RWPE2 (cell line): ENCODE data around the gene ATP5MC2.
"Not testable (repeated sequence)": the region's sequence is repeated elsewhere in the genome, so short reads cannot be mapped to it uniquely, and the experiment has no call there.

Experiments used
- ATAC-seq: fragments of 200-7000 bp; cut with Tn5 transposase; 3 replicates; pipeline ENCODE4 v1.9.1; 2021; ENCODE audit warnings: low read depth
- DNase-seq: peaks from one replicate; pipeline ENCODE4 v3.0.0-alpha.2; 2020; ENCODE audit warnings: low spot score
- H3K27ac ChIP-seq: fragments of 450-650 bp; 2 replicates; pipeline ENCODE4 v1.5.1; 2017; ENCODE audit warnings: mild to moderate bottlenecking; ENCODE audit not compliant: poor library complexity, severe bottlenecking
- H3K27me3 ChIP-seq: fragments of 250-450 bp; sonication (Bioruptor Pico); 2 replicates; pipeline ENCODE4 v1.5.1; 2021; ENCODE audit warnings: mild to moderate bottlenecking, moderate library complexity; ENCODE audit not compliant: insufficient read depth, poor library complexity, severe bottlenecking
- H3K36me3 ChIP-seq: fragments of 250-450 bp; sonication (Bioruptor Pico); 2 replicates; pipeline ENCODE4 v1.5.1; 2020; ENCODE audit warnings: low read depth, mild to moderate bottlenecking, moderate library complexity
- H3K4me1 ChIP-seq: fragments of 250-450 bp; sonication (Bioruptor Pico); 2 replicates; pipeline ENCODE4 v1.5.1; 2021; ENCODE audit warnings: mild to moderate bottlenecking, moderate library complexity; ENCODE audit not compliant: insufficient read depth, poor library complexity, severe bottlenecking
- H3K4me3 ChIP-seq: fragments of 250-450 bp; sonication (Bioruptor Pico); 2 replicates; pipeline ENCODE4 v1.5.1; 2021; ENCODE audit warnings: mild to moderate bottlenecking, moderate library complexity; ENCODE audit not compliant: severe bottlenecking
- H3K9me3 ChIP-seq: fragments of 250-450 bp; sonication (Bioruptor Pico); 2 replicates; pipeline ENCODE4 v1.5.1; 2021; ENCODE audit warnings: mild to moderate bottlenecking, moderate library complexity; ENCODE audit not compliant: severe bottlenecking
- CTCF ChIP-seq: fragments of 450-650 bp; IDR thresholded peaks from one replicate; pipeline ENCODE4 v1.5.1; 2017; ENCODE audit warnings: mild to moderate bottlenecking, moderate library complexity; ENCODE audit not compliant: poor library complexity, severe bottlenecking

ATP5MC2 gene

GRCh38 chr12:53675701-53676607 is at the start of gene ATP5MC2:
ATP5MC2 (minus strand) TSS chr12:53676083; CDS start chr12:53672614, 3,469 bp downstream.
- H3K4me3 ChIP-seq, result peak within 1 kb of the TSS; percentile 51
- no peaks in the 10 kb centered on the region for H3K9me3 ChIP-seq
- peak; percentile 98 for TF ChIP-seq CTCF
- H3K27me3 ChIP-seq, result no peaks in the 10 kb centered on the region
- DNase-seq, result peak; percentile 96
- peaks cover 41% of the 10 kb centered on the region for H3K36me3 ChIP-seq
- peaks cover 13% of the 10 kb centered on the region for H3K4me1 ChIP-seq
- ATAC-seq, result peak; percentile 89
- peak within 1 kb of the TSS; percentile 63 for H3K27ac ChIP-seq

- DNase-seq (no peak), ATAC-seq (no peak)
- no peaks in the 10 kb centered on the region for H3K9me3 ChIP-seq
- H3K4me1 ChIP-seq, result peaks cover 8% of the 10 kb centered on the region
- H3K27ac ChIP-seq, result no peak overlapping the region
- no peaks in the 10 kb centered on the region for H3K27me3 ChIP-seq
- H3K36me3 ChIP-seq, result 0 out of 2 replicates have a peak, but pooled peaks cover 5% of the 10 kb centered on the region
- no peak overlapping the region for H3K4me3 ChIP-seq
- TF ChIP-seq CTCF, result no peak
Observed at GRCh38 chr12:53722450-53723041, 46.7 kb upstream of the ATP5MC2 start.

- Histone ChIP-seq H3K27me3 (no peaks in the 10 kb centered on the region), H3K27ac (no peak overlapping the region), H3K4me3 (no peak overlapping the region), H3K4me1 (peaks cover 5% of the 10 kb centered on the region), H3K36me3 (0 out of 2 replicates have a peak, but pooled peaks cover 5% of the 10 kb centered on the region), H3K9me3 (no peaks in the 10 kb centered on the region)
- ATAC-seq, result no peak
- no peak for DNase-seq
- no peak for TF ChIP-seq CTCF
Observed at GRCh38 chr12:53720946-53721345, 45.1 kb upstream of the ATP5MC2 start.

GRCh38 chr12:53719649-53720048 is 43.8 kb upstream of the ATP5MC2 start:
- DNase-seq (no peak), ATAC-seq (no peak)
- TF ChIP-seq CTCF, result no peak
- H3K4me3 ChIP-seq, result no peak overlapping the region
- 0 out of 2 replicates have a peak, but pooled peaks cover 2% of the 10 kb centered on the region for H3K36me3 ChIP-seq
- no peak overlapping the region for H3K27ac ChIP-seq
- no peaks in the 10 kb centered on the region for H3K4me1 ChIP-seq
- no peaks in the 10 kb centered on the region for H3K9me3 ChIP-seq
- H3K27me3 ChIP-seq, result no peaks in the 10 kb centered on the region

GRCh38 chr12:53718567-53718966 is 42.7 kb upstream of the ATP5MC2 start:
- DNase-seq, H3K4me1 ChIP-seq, H3K27ac ChIP-seq, H3K36me3 ChIP-seq, ATAC-seq, H3K4me3 ChIP-seq, H3K27me3 ChIP-seq, H3K9me3 ChIP-seq: not testable (repeated sequence)
